ENCODE results near the gene GBA2. TPM values are rescaled to one million over a fixed set of nuclear protein-coding genes. Genes with fewer than 3 reads are reported as not detected.

The GBA2 gene
- total RNA-seq, 6 experiments from 2014 or later, result 29.5 to 53.7 (median 35.2) TPM

DNA sequence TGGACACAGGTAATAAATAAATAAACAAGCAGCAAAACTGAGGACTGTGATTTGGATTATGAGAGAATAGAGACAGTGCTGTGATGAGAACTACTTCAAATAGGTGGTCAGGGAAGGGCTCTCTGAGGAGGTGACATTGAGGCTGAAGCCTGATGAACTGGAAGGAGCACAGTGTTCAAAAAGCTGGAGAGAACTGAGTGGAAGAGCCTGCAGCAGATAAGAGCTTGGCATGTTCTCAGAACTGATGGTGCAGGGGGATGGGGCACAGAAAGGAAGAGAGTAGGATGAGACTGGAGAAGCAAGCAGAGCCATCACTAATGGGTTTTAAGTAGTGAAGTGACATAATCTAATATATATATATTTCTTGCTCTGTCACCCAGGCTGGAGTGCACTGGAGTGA, 48.1 kb downstream of the GBA2 start:
- TF ChIP-seq POLR2A (IDR thresholded peaks at IDR 0.05), result no peak
- TF ChIP-seq, protein P1, sequence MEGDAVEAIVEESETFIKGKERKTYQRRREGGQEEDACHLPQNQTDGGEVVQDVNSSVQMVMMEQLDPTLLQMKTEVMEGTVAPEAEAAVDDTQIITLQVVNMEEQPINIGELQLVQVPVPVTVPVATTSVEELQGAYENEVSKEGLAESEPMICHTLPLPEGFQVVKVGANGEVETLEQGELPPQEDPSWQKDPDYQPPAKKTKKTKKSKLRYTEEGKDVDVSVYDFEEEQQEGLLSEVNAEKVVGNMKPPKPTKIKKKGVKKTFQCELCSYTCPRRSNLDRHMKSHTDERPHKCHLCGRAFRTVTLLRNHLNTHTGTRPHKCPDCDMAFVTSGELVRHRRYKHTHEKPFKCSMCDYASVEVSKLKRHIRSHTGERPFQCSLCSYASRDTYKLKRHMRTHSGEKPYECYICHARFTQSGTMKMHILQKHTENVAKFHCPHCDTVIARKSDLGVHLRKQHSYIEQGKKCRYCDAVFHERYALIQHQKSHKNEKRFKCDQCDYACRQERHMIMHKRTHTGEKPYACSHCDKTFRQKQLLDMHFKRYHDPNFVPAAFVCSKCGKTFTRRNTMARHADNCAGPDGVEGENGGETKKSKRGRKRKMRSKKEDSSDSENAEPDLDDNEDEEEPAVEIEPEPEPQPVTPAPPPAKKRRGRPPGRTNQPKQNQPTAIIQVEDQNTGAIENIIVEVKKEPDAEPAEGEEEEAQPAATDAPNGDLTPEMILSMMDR (IDR thresholded peaks at IDR 0.05), result no peak
- ATAC-seq, result no peak

DNA sequence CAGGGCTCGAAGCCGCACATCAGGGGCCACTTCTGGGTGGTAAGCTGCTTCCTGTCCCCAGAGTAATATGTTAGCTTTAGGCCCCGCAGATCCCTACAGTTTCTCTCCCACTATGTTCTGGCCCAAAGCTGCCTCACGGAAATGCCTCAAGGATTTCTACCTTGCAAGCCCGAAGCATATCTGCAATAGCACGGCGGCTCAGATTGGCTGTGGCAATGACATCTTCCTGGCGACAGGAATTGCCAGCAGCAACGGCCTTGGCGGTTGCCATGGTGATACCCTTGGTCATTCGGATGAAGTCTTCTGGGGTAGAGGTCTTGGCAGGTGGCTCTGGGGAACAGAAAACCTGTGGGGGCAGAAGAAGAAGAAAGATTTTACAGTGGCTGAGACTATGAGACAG, 49.0 kb downstream of the GBA2 start:
- intact Hi-C loops (cut with DNase I), result no loop called here
- ATAC-seq, result no peak
- Histone ChIP-seq H3K4me1 (no peaks in the 10 kb centered on the region), H3K9me3 (no peaks in the 10 kb centered on the region), H3K27ac (no peak overlapping the region), H3K27me3 (no peaks in the 10 kb centered on the region), H3K36me3 (peaks cover 51 to 92% (median 63%) of the 10 kb centered on the region in 4 donors), H3K4me3 (no peak overlapping the region)
- WGBS (ENCODE audit: insufficient coverage, low coverage, low lambda C conversion rate, missing lambda C conversion rate), result 88% methylated on average over 9 of the region's 11 CpGs
- TF ChIP-seq, protein P1 (IDR thresholded peaks at IDR 0.05), result no peak
- no peak for TF ChIP-seq POLR2A (IDR thresholded peaks at IDR 0.05)
- no peak for DNase-seq

More for the DNA sequence above, 48.1 kb downstream of the GBA2 start:
- no peaks in the 10 kb centered on the region for H3K4me1 ChIP-seq
- DNase-seq, result no peak
- no peaks in the 10 kb centered on the region for H3K27me3 ChIP-seq
- no peak overlapping the region for H3K4me3 ChIP-seq
- H3K36me3 ChIP-seq, result peaks cover 58 to 97% (median 68%) of the 10 kb centered on the region in 4 donors
- H3K9me3 ChIP-seq, result no peaks in the 10 kb centered on the region
- H3K27ac ChIP-seq, result no peak overlapping the region
- intact Hi-C loops (cut with DNase I), result no loop called here

DNA sequence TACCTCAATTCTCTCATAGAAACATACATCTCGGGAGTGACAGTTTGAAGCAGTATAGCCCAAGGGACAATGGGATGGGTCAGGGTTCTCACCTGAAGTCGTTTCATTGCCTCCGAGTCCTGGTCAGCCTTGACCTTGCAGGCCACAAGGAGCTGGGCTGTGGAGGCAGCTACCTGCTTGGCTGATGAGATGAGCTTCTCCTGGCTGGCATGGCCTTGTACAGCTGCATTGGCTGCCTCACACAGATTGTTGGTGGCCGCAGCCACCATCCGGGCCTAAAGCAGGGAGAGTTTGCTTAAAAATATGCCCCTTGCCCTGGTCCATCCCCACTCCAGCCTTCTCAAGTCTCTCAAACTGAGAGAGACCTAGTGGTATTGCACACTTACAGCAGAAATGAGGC, 50.8 kb downstream of the GBA2 start:
- Histone ChIP-seq H3K4me3 (no peak overlapping the region), H3K36me3 (peaks cover 38 to 74% (median 48%) of the 10 kb centered on the region in 4 donors), H3K27me3 (no peaks in the 10 kb centered on the region), H3K27ac (no peak overlapping the region), H3K9me3 (no peaks in the 10 kb centered on the region), H3K4me1 (no peaks in the 10 kb centered on the region)
- no peak for TF ChIP-seq POLR2A (IDR thresholded peaks at IDR 0.05)
- TF ChIP-seq, protein P1 (IDR thresholded peaks at IDR 0.05), result no peak
- 100% methylated on average over 1 of the region's 5 CpGs for WGBS (ENCODE audit: insufficient coverage, low coverage, low lambda C conversion rate, missing lambda C conversion rate)
- no peak for ATAC-seq
- intact Hi-C loops (cut with DNase I), result loop anchor here in 1 of 2 donors (5.0 kb wide), 1 partner anchor 39 kb away; no protein-coding TSS in a partner anchor
- no peak for DNase-seq

DNA sequence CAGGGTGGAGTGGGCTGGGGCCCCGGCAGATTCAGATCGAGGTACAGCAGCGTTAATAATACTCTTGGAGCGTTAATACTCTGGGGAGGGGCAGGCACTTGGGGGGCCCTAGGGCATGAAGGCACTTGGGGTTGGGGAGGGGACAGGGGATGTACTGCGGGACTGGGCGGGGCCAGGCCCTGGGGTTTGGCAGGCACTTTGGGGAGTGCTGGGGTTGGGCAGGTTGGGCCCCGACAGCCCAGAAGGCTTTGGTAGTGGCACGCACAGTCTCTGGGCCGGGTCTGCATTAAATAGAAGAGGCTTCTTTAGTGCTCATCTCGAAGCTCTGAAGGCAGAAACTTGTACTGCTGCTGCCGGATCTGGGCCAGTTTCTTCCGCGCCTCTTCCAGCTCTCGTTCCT, 51.5 kb downstream of the GBA2 start:
- no peaks in the 10 kb centered on the region for H3K9me3 ChIP-seq
- peak; percentile 6 to 19 (median 15) for ATAC-seq
- 91% methylated on average over 11 of the region's 14 CpGs for WGBS (ENCODE audit: insufficient coverage, low coverage, low lambda C conversion rate, missing lambda C conversion rate)
- no peaks in the 10 kb centered on the region for H3K27me3 ChIP-seq
- no peaks in the 10 kb centered on the region for H3K4me1 ChIP-seq
- TF ChIP-seq POLR2A (IDR thresholded peaks at IDR 0.05), result no peak
- TF ChIP-seq, protein P1 (IDR thresholded peaks at IDR 0.05), result no peak
- H3K36me3 ChIP-seq, result peaks cover 33 to 66% (median 41%) of the 10 kb centered on the region in 4 donors
- no peak overlapping the region for H3K27ac ChIP-seq
- H3K4me3 ChIP-seq, result no peak overlapping the region
- DNase-seq, result peak in 1 of 3 donors; percentile 18
- intact Hi-C loops (cut with DNase I), result loop anchor here in 1 of 2 donors (5.0 kb wide), 1 partner anchor 40 kb away; no protein-coding TSS in a partner anchor

Data from right lobe of liver (tissue), 6 donors.